Measurements from ENCODE around the gene GPR161.

- TF ChIP-seq, protein P1, sequence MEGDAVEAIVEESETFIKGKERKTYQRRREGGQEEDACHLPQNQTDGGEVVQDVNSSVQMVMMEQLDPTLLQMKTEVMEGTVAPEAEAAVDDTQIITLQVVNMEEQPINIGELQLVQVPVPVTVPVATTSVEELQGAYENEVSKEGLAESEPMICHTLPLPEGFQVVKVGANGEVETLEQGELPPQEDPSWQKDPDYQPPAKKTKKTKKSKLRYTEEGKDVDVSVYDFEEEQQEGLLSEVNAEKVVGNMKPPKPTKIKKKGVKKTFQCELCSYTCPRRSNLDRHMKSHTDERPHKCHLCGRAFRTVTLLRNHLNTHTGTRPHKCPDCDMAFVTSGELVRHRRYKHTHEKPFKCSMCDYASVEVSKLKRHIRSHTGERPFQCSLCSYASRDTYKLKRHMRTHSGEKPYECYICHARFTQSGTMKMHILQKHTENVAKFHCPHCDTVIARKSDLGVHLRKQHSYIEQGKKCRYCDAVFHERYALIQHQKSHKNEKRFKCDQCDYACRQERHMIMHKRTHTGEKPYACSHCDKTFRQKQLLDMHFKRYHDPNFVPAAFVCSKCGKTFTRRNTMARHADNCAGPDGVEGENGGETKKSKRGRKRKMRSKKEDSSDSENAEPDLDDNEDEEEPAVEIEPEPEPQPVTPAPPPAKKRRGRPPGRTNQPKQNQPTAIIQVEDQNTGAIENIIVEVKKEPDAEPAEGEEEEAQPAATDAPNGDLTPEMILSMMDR (conservative IDR thresholded peaks at IDR 0.05): no peak
- no peak for TF ChIP-seq ZFX (IDR thresholded peaks at IDR 0.05)
These were observed 17.0 kb downstream of the GPR161 start for GRCh38 chr1:168119750-168120149.
